Measurements from ENCODE around the gene ZDHHC11B. TPM values are rescaled to one million over a fixed set of nuclear protein-coding genes. Genes with fewer than 3 reads are reported as not detected.

ZDHHC11B gene
- total RNA-seq, 4 donors from 2014 or later, result 0.39 to 2.1 (median 1.5) TPM; not detected in 1

- peaks cover 0 to 4% (median 0%) of the 10 kb centered on the region in 4 donors for H3K9me3 ChIP-seq
- no peak overlapping the region for H3K4me3 ChIP-seq
- no peaks in the 10 kb centered on the region for H3K4me1 ChIP-seq
- H3K27me3 ChIP-seq, result no peaks in the 10 kb centered on the region
- H3K27ac ChIP-seq, result no peak overlapping the region
- peaks cover 0 to 89% (median 0%) of the 10 kb centered on the region in 3 donors for H3K36me3 ChIP-seq
- DNase-seq (ENCODE audit: low spot score in 2 of 2), result no peak
- whole genome bisulfite sequencing, 2 donors, result 93 to 97% methylated on average over 56 of the region's 56 CpGs
- no peak for TF ChIP-seq EP300 (IDR thresholded peaks at IDR 0.05)
- no peak for TF ChIP-seq POLR2A (IDR thresholded peaks at IDR 0.05)
Observed at GRCh38 chr5:662751-663435, 121.6 kb downstream of the ZDHHC11B start.

- Histone ChIP-seq H3K36me3 (peaks cover 0 to 95% (median 0%) of the 10 kb centered on the region in 3 donors), H3K27ac (no peak overlapping the region), H3K27me3 (no peaks in the 10 kb centered on the region), H3K4me3 (no peak overlapping the region), H3K9me3 (peaks cover 0 to 9% (median 0%) of the 10 kb centered on the region in 4 donors), H3K4me1 (no peaks in the 10 kb centered on the region)
- TF ChIP-seq POLR2A (IDR thresholded peaks at IDR 0.05) (no peak), CTCF (IDR thresholded peaks at IDR 0.05) (no peak), EP300 (IDR thresholded peaks at IDR 0.05) (no peak)
- DNase-seq (ENCODE audit: low spot score in 2 of 2), result no peak
- 96% methylated on average over 45 to 53 of the region's 53 CpGs for WGBS, 2 donors
Observed at GRCh38 chr5:661891-662750, 122.4 kb downstream of the ZDHHC11B start.

- no peaks in the 10 kb centered on the region for H3K4me1 ChIP-seq
- H3K27ac ChIP-seq, result no peak overlapping the region
- 94 to 95% methylated on average over 11 of the region's 11 CpGs for WGBS, 2 donors
- peaks cover 0 to 96% (median 0%) of the 10 kb centered on the region in 3 donors for H3K36me3 ChIP-seq
- peaks cover 0 to 9% (median 0%) of the 10 kb centered on the region in 4 donors for H3K9me3 ChIP-seq
- DNase-seq (ENCODE audit: low spot score in 2 of 2), result no peak
- no peak overlapping the region for H3K4me3 ChIP-seq
- TF ChIP-seq POLR2A (IDR thresholded peaks at IDR 0.05), result no peak
- TF ChIP-seq EP300 (IDR thresholded peaks at IDR 0.05), result no peak
- TF ChIP-seq CTCF (IDR thresholded peaks at IDR 0.05), result no peak
- H3K27me3 ChIP-seq, result no peaks in the 10 kb centered on the region
Observed at GRCh38 chr5:660491-661030, 124.0 kb downstream of the ZDHHC11B start.

Other genes starting within 250 kb of the ZDHHC11B start
- 1 to 10 TPM; 3.3 to 6.6 (median 5.0) TPM for gene CEP72, start 172.4 kb downstream of the ZDHHC11B start, total RNA-seq
- 1 to 10 TPM; 1.7 to 5.5 (median 4.0) TPM for gene TPPP, start 91.4 kb downstream of the ZDHHC11B start, total RNA-seq
- gene ZDHHC11, start 66.3 kb upstream of the ZDHHC11B start, total RNA-seq, result 1 to 10 TPM; 1.1 to 6.9 (median 2.3) TPM
- gene BRD9, start 108.1 kb upstream of the ZDHHC11B start, total RNA-seq, result 10 to 100 TPM; 35.8 to 55.3 (median 49.0) TPM
- 1 to 10 TPM in 1 of 4 donors, under 1 TPM in 3; 0.30 to 1.3 (median 0.52) TPM for gene TRIP13, start 108.2 kb upstream of the ZDHHC11B start, total RNA-seq
- gene NKD2, start 224.1 kb upstream of the ZDHHC11B start, total RNA-seq, result 1 to 10 TPM in 1 of 4 donors, under 1 TPM in 1, not detected in 2; 0.60 to 4.7 TPM

Data from tibial nerve (tissue), 4 donors.